HEK293T (cell line): ENCODE data around the gene OR9A2.

Source experiments
- CTCF ChIA-PET: fragments of 350-600 bp; formaldehyde crosslinking; extraction: SDS; loops from one replicate; lab custom pipeline; 2021; ENCODE audit warnings: antibody characterized with exemption, inconsistent platforms; lab: Yijun Ruan, JAX
- POLR2A ChIA-PET: fragments of 350-600 bp; formaldehyde crosslinking; extraction: SDS; loops from one replicate; lab custom pipeline; 2020; ENCODE audit warnings: antibody characterized with exemption, inconsistent platforms; lab: Yijun Ruan, JAX
- DNase-seq: peaks from one replicate; pipeline ENCODE4 v3.0.0; 2012; ENCODE audit warnings: mixed read lengths; ENCODE audit errors: extremely low spot score
- ARNT ChIP-seq: fragments of 450-650 bp; IDR thresholded peaks from 2 replicates; pipeline ENCODE4 v1.6.1; 2017; ENCODE audit warnings: mild to moderate bottlenecking
- BHLHE40 ChIP-seq: fragments of 450-650 bp; IDR thresholded peaks from 2 replicates; pipeline ENCODE4 v1.6.1; 2016; ENCODE audit warnings: mild to moderate bottlenecking, moderate library complexity, borderline replicate concordance
- CTBP1 ChIP-seq: fragments of 450-650 bp; IDR thresholded peaks from 2 replicates; pipeline ENCODE4 v1.6.1; 2016; ENCODE audit warnings: borderline replicate concordance
- ELF4 ChIP-seq: fragments of 450-650 bp; IDR thresholded peaks from 2 replicates; pipeline ENCODE4 v1.6.1; 2017; ENCODE audit warnings: antibody characterized with exemption
- FOXA1 ChIP-seq: fragments of 450-650 bp; IDR thresholded peaks from 2 replicates; pipeline ENCODE4 v1.6.1; 2016; ENCODE audit warnings: mild to moderate bottlenecking
- FOXK2 ChIP-seq: fragments of 450-650 bp; IDR thresholded peaks from 2 replicates; pipeline ENCODE4 v1.6.1; 2016; ENCODE audit warnings: mild to moderate bottlenecking
- FOXM1 ChIP-seq: fragments of 450-650 bp; IDR thresholded peaks from 2 replicates; pipeline ENCODE4 v1.6.1; 2017; ENCODE audit warnings: mild to moderate bottlenecking, borderline replicate concordance
- HDGF ChIP-seq: fragments of 450-650 bp; IDR thresholded peaks from 2 replicates; pipeline ENCODE4 v1.6.1; 2017; ENCODE audit warnings: antibody characterized with exemption, borderline replicate concordance
- L3MBTL2 ChIP-seq: fragments of 450-650 bp; conservative IDR thresholded peaks from 2 replicates; pipeline ENCODE4 v1.6.1; 2016; ENCODE audit warnings: mild to moderate bottlenecking
- LEF1 ChIP-seq: fragments of 450-650 bp; IDR thresholded peaks from 2 replicates; pipeline ENCODE4 v1.6.1; 2017; ENCODE audit warnings: mild to moderate bottlenecking, borderline replicate concordance
- NFRKB ChIP-seq: fragments of 450-650 bp; IDR thresholded peaks from 2 replicates; pipeline ENCODE4 v1.6.1; 2016; ENCODE audit warnings: mild to moderate bottlenecking, moderate library complexity
- SP1 ChIP-seq: fragments of 450-650 bp; IDR thresholded peaks from 2 replicates; pipeline ENCODE4 v1.6.1; 2017
- SUZ12 ChIP-seq: fragments of 450-650 bp; IDR thresholded peaks from 2 replicates; pipeline ENCODE4 v1.6.1; 2016; ENCODE audit warnings: mild to moderate bottlenecking
- TARDBP ChIP-seq: fragments of 450-650 bp; IDR thresholded peaks from 2 replicates; pipeline ENCODE4 v1.6.1; 2016
- ZNF384 ChIP-seq: fragments of 450-650 bp; IDR thresholded peaks from 2 replicates; pipeline ENCODE4 v1.6.1; 2016
- TF ChIP-seq, protein P1 (sequence below): fragments of 450-650 bp; IDR thresholded peaks from 2 replicates; pipeline ENCODE4 v1.6.1; 2016

OR9A2 gene

DNA sequence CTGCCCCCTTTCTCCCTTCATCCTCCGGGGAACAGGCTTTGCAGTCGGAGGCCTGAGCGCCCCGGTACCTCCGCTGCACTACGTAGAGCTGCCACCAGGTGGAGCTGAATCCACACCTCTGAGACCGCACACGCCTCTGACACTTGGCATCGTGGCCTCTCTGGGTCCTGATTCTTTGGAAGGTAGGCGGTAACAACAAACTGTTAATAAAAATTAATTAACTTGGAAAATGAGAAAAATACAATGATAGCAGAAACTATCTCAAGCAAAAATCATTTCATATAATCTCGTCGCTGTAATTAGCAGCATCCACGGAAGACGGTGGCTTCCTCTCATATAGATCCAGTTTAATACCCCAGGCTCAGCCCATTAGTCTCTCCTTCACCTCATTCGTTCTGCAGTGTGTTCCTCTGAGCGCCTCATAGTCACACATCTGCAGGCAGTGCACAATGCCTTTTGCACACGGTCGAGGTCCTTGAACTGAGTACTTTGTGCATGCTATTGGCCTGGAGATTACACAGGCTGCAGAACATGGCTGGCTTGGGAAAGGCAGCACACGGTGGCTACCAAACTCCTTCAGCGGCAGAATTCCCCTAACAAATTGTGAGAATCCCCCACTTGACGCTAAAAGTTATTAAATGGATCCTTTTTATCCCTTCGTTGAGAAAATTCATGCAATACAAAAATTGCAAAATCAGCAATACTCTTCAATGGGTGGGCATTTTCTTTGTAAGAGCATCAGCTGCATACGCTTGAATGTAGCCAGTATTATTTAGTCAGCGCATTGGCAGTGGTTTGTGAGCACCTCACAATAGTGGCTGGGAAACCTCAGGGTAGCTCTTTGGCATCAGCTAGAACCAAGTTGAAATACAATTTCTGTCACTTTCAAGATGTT is 18.7 kb downstream of the OR9A2 start:
- POLR2A ChIA-PET: interaction anchor here (0.6 kb wide), 1 partner anchor 9 kb away, joined by 3 read pairs; no protein-coding TSS in a partner anchor
- peak; percentile 59 for DNase-seq
- TF ChIP-seq L3MBTL2 (0 out of 2 replicates have a peak, but pooled peaks have one; percentile 18), LEF1 (no peak)
- CTCF ChIA-PET: interaction anchor here (0.6 to 3.0 kb wide), 3 partner anchors 12 to 207 kb away, joined by 3 to 19 read pairs (median 9); no protein-coding TSS in a partner anchor

DNA sequence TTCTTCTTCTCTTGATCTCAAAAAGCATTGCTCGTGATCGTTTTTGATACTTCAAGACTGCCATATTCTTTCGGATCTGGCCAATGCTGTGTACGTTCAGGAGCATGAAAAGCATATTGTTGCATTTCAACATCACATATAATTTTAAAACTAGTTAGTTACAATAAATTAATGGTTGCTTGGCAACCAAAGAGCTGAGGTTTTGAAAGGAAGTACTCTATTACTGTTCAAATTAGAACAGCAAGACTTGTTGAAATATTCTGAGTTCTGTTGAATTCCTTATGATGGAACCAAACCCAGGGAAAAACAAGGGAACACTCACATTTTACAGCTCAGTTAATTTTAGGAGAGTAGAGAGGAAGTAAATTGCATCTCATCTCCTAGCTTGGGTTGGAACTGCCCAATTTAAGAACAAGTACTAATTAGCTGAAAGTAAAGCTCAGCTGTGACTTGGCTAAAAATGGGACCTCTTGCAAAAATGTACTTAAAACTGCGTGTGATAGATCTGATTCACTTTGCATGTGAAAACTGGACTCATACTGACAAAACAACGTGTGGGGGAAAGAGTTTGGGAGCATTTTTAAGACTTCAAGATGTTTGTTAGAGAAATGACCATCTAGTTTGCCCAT is 21.2 kb downstream of the OR9A2 start:
- ChIA-PET POLR2A (no interaction called here), CTCF (interaction anchor here (3.0 kb wide), 1 partner anchor 209 kb away, joined by 9 read pairs; no protein-coding TSS in a partner anchor)
- TF ChIP-seq FOXM1 (no peak), L3MBTL2 (no peak), BHLHE40 (no peak), LEF1 (no peak), ARNT (no peak)
- no peak for DNase-seq

DNA sequence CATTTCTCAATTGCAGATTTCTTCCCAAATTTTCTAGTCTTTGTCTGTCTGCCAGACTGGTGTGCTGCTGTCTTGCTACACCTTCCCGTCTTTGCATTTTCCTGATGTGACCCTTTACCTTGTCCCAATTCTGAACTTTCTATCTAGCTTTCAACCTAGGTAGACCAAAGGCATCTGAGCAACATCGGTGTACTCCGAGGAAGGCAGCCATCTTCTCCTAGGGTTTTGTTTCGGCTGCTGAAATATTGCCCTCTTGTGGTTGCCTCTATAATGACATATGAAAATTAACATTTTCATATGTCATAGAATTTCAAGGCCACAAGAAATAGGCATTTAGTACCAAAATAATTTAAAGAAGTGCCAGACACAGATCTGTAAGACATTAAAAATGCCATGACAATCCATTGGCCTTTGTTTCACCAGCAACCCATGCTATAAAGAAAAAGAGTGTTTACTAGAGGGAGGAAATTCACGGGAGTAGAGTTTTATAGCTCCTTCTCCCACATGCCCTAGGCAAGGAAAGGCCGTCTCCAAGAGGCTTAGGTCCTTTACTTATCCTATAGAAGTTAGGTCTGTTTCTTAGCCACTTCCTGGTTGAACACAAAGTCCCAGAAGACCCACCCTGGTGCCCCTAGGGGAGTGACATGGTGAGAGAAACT is 23.4 kb downstream of the OR9A2 start:
- TF ChIP-seq L3MBTL2: no peak
- CTCF ChIA-PET: interaction anchor here (0.6 to 2.1 kb wide), 5 partner anchors 12 to 212 kb away, joined by 3 to 13 read pairs (median 4); no protein-coding TSS in a partner anchor
- POLR2A ChIA-PET: no interaction called here
- DNase-seq: peak; percentile 61

DNA sequence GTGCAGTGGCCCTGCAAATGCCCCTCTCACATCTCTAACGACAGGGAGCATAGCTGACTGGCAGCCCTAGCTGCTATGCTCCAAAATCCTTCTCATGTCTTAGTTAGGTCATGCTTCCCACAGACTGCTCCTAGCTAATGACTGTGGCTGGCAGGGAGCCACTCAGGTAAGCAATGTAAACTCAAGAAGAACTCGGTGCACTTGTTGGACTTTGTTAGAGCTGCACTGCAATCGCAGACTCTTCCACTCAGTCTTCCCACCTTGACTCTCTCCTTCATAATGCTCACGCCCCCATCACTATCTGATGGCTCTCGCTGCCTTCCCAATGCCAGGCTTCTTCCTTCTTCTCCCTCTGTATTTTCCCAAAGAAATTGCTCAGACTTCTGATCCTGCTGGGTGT is 24.0 kb downstream of the OR9A2 start:
- DNase-seq: no peak
- ChIA-PET CTCF (interaction anchor here (0.6 to 2.1 kb wide), 7 partner anchors 11 to 212 kb away, joined by 3 to 13 read pairs (median 4); no protein-coding TSS in a partner anchor), POLR2A (no interaction called here)
- TF ChIP-seq SUZ12 (no peak), FOXK2 (no peak), FOXM1 (no peak), LEF1 (no peak), SP1 (no peak), NFRKB (no peak), CTBP1 (no peak), BHLHE40 (no peak), TARDBP (no peak), HDGF (no peak), ZNF384 (no peak), ARNT (no peak), ELF4 (no peak), FOXA1 (no peak)
- TF ChIP-seq, protein P1, sequence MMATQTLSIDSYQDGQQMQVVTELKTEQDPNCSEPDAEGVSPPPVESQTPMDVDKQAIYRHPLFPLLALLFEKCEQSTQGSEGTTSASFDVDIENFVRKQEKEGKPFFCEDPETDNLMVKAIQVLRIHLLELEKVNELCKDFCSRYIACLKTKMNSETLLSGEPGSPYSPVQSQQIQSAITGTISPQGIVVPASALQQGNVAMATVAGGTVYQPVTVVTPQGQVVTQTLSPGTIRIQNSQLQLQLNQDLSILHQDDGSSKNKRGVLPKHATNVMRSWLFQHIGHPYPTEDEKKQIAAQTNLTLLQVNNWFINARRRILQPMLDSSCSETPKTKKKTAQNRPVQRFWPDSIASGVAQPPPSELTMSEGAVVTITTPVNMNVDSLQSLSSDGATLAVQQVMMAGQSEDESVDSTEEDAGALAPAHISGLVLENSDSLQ: no peak

DNA sequence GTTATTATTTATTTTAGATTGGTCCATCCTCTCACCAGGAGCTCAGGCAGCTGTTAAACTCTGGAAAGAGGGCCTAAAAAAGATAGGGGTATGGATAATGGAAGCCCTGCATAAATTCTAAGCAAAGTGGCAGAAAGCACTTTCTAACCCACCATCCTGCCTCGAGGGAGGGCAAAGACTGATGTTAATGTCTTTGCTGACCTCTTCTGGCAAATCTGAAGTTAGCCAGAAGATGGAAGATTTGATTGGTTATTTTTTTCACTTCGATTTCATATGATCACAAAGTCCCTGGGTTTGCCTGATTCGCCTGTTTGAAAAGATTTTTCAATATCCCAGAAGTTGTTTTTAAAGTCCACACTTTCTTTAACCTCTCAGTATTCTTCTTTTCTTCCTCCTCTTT is 24.8 kb downstream of the OR9A2 start:
- POLR2A ChIA-PET: no interaction called here
- TF ChIP-seq ARNT (no peak), FOXM1 (no peak), LEF1 (no peak), HDGF (no peak), L3MBTL2 (no peak), SUZ12 (no peak), SP1 (no peak)
- no peak for DNase-seq
- CTCF ChIA-PET: interaction anchor here (0.7 to 1.5 kb wide), 3 partner anchors 11 to 170 kb away, joined by 3 to 5 read pairs (median 4); no protein-coding TSS in a partner anchor

DNA sequence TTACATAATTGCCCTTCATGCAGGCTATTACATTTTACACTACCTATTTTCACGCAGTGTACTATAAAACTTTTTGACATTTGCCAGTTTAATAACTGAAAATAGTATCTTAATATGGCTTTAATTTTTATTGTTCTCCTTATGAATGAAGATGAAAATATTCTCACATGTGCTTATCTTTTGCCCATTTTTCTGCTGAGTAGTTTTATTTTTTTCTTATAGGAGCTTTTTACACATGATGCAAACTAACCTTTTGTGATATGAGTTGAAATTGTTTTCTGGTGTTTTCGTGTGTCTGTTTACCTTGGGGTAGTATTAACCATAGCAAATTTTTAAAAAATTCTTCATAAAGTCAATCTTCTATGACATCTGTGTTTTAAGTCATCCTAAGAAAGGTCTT is 26.3 kb downstream of the OR9A2 start:
- POLR2A ChIA-PET: no interaction called here

More for the DNA sequence above, 26.3 kb downstream of the OR9A2 start:
- no peak for TF ChIP-seq NFRKB
- TF ChIP-seq LEF1: no peak
- TF ChIP-seq TARDBP: no peak
- no peak for TF ChIP-seq FOXA1
- TF ChIP-seq BHLHE40: no peak
- no peak for TF ChIP-seq ELF4
- TF ChIP-seq SUZ12: no peak
- TF ChIP-seq FOXK2: no peak
- TF ChIP-seq L3MBTL2: no peak
- TF ChIP-seq, protein P1: no peak
- CTCF ChIA-PET: interaction anchor here (1.9 kb wide), 1 partner anchor 214 kb away, joined by 7 read pairs; no protein-coding TSS in a partner anchor
- DNase-seq: no peak
